K562 (cell line): ENCODE measurements around the gene TGFA. TPM values are rescaled to one million over a fixed set of nuclear protein-coding genes. Genes with fewer than 3 reads are reported as not detected.

Experiments
- ATAC-seq: fragments of 200-7000 bp; cut with Tn5 transposase; 3 replicates; pipeline ENCODE4 v1.9.1; 2020; ENCODE audit warnings: moderate library complexity
- BruUV-seq: library from RNA; stranded (reverse); fragments of 400-500 nt; replicated peaks from 2 replicates; lab custom pipeline; 2021; lab: Mats Ljungman, UMichigan
- CTCF ChIA-PET: fragments of 300-600 bp; formaldehyde crosslinking; extraction: SDS; loops from one replicate; lab custom pipeline; 2021; ENCODE audit warnings: low intra/inter-chr PET ratio; lab: Yijun Ruan, JAX
- POLR2A ChIA-PET: fragments of 300-600, 350-650 bp; sonication (Branson Sonifier 250); formaldehyde crosslinking; extraction: SDS; loops from one replicate; lab custom pipeline; 2021; ENCODE audit warnings: antibody characterized with exemption, inconsistent platforms; lab: Yijun Ruan, JAX
- DNase-seq, 4 experiments: peaks; one replicate each; pipeline versions ENCODE4 v3.0.0 to v3.0.0-alpha.2; 2011 to 2018; ENCODE audit warnings: low spot score in 3 of 4, mixed read lengths in 3 of 4; ENCODE audit errors: extremely low read depth in 1 of 4
- FAIRE-seq: peaks from 2 replicates; lab custom pipeline; 2011; peaks lifted over from hg19 to GRCh38; lab: Jason Lieb, UNC
- H2AFZ ChIP-seq: 2 replicates; pipeline ENCODE4 v1.6.0; 2011; ENCODE audit warnings: low read depth, low read length, control low read depth, inconsistent platforms
- H3K27ac ChIP-seq: fragments of 200-600 bp; 3 replicates; pipeline ENCODE4 v1.8.0; 2011; ENCODE audit warnings: low read depth, mild to moderate bottlenecking, control low read depth, inconsistent platforms, low read length, moderate library complexity, mixed read lengths; ENCODE audit errors: extremely low read depth
- H3K27me3 ChIP-seq, 2 experiments: fragments of 300-600 bp in 1 of 2; 2 replicates in 1 of 2; 3 replicates in 1 of 2; pipeline versions ENCODE4 v1.6.0 to v1.8.0; 2011; ENCODE audit warnings: inconsistent platforms in 2 of 2, low read length in 2 of 2, mild to moderate bottlenecking in 1 of 2, mixed read lengths in 1 of 2, moderate library complexity in 1 of 2; ENCODE audit not compliant: control insufficient read depth in 2 of 2, insufficient read depth in 2 of 2
- H3K36me3 ChIP-seq: fragments of 300-600 bp; 3 replicates; pipeline ENCODE4 v1.8.0; 2011; ENCODE audit warnings: mild to moderate bottlenecking, low read length, inconsistent platforms; ENCODE audit not compliant: control insufficient read depth, insufficient read depth
- H3K4me1 ChIP-seq, 2 experiments: fragments of 200-600 bp in 1 of 2; replicated peaks in 1 of 2; 2 replicates in 1 of 2; 3 replicates in 1 of 2; pipeline versions ENCODE4 v1.5.1 to v1.8.0; 2011; ENCODE audit warnings: inconsistent platforms in 2 of 2, low read length in 2 of 2, mild to moderate bottlenecking in 1 of 2, mixed read lengths in 1 of 2, moderate library complexity in 1 of 2; ENCODE audit not compliant: control insufficient read depth in 2 of 2, insufficient read depth in 2 of 2
- H3K4me2 ChIP-seq: 2 replicates; pipeline ENCODE4 v1.6.1; 2011; ENCODE audit warnings: low read length, control low read depth, inconsistent platforms, mixed read lengths; ENCODE audit not compliant: insufficient read depth
- H3K4me3 ChIP-seq: fragments of 200-600 bp; sonication (generic), shearing (Covaris generic); 2 replicates; pipeline ENCODE4 v1.5.1; 2016; ENCODE audit warnings: control low read depth, inconsistent platforms
- H3K79me2 ChIP-seq: fragments of 200-600 bp; 3 replicates; pipeline ENCODE4 v1.8.0; 2011; ENCODE audit warnings: low read length, inconsistent platforms; ENCODE audit not compliant: control insufficient read depth, insufficient read depth
- H3K9ac ChIP-seq, 2 experiments: 2 replicates each; pipeline versions ENCODE4 v1.6.0 to v1.6.1; 2011; ENCODE audit warnings: low read depth in 2 of 2, low read length in 2 of 2, control low read depth in 1 of 2, inconsistent platforms in 1 of 2, mild to moderate bottlenecking in 1 of 2, mixed read lengths in 1 of 2; ENCODE audit not compliant: insufficient read depth in 1 of 2
- H3K9me1 ChIP-seq: one replicate; pipeline ENCODE4 v1.6.0; 2011; ENCODE audit warnings: inconsistent platforms, mild to moderate bottlenecking, low read length, moderate library complexity; ENCODE audit not compliant: control insufficient read depth, insufficient read depth
- H3K9me3 ChIP-seq: replicated peaks from 2 replicates; pipeline ENCODE4 v1.5.1; 2011; ENCODE audit warnings: low read depth, low read length, inconsistent platforms; ENCODE audit not compliant: control insufficient read depth, insufficient read depth
- H4K20me1 ChIP-seq: replicated peaks from 2 replicates; pipeline ENCODE4 v1.6.1; 2011; ENCODE audit warnings: low read length, inconsistent platforms, mixed read lengths; ENCODE audit not compliant: control insufficient read depth, insufficient read depth
- ELF2 ChIP-seq: fragments of 250-450 bp; sonication (Bioruptor Pico); IDR thresholded peaks from 2 replicates; pipeline ENCODE4 v1.5.0; 2021; ENCODE audit warnings: mild to moderate bottlenecking
- KLF1 ChIP-seq: fragments of 450-650 bp; IDR thresholded peaks from 2 replicates; pipeline ENCODE4 v1.6.1; 2016; ENCODE audit warnings: missing genetic modification characterization, missing compliant biosample characterization
- POLR2AphosphoS5 ChIP-seq: IDR thresholded peaks from 2 replicates; pipeline ENCODE4 v1.6.1; 2011; ENCODE audit warnings: mild to moderate bottlenecking, low read depth, low read length, moderate library complexity; ENCODE audit not compliant: control insufficient read depth, insufficient read depth
- ZBTB7A ChIP-seq: IDR thresholded peaks from 2 replicates; pipeline ENCODE4 v1.6.1; 2011; ENCODE audit warnings: low read depth, mild to moderate bottlenecking, low read length, moderate library complexity, borderline replicate concordance; ENCODE audit not compliant: control insufficient read depth
- ZNF143 ChIP-seq: sonication (generic); formaldehyde crosslinking; IDR thresholded peaks from 2 replicates; pipeline ENCODE4 v1.9.0; 2022; ENCODE audit warnings: mild to moderate bottlenecking, missing genetic modification reagents
- ZNF717 ChIP-seq: fragments of 250-450 bp; sonication (Bioruptor Pico); IDR thresholded peaks from 2 replicates; pipeline ENCODE4 v1.5.0; 2021
- WGBS: fragments of 100-300 bp; shearing (Covaris generic); methylation state at CpG from one replicate; pipeline ENCODE4 v1.1.6; 2016; ENCODE audit warnings: low coverage, mixed read lengths; ENCODE audit not compliant: insufficient coverage; ENCODE audit errors: missing lambda C conversion rate; 5-methylcytosine and 5-hydroxymethylcytosine counted together
- in situ Hi-C: fragments of 300-500 bp; cut with MboI; formaldehyde crosslinking; loops from 4 replicates; pipeline ENCODE4 v1.15.0; 2018; ENCODE audit warnings: inconsistent platforms, mixed read lengths
- intact Hi-C: fragments of 100-400 bp; cut with micrococcal nuclease; formaldehyde crosslinking; loops from 2 replicates; pipeline ENCODE4 v1.14.2; 2022
- polyA plus RNA-seq, 8 experiments: library from polyadenylated mRNA; depleted of rRNA in 4 of 8; stranded (reverse) in 5 of 8; unstranded in 3 of 8; fragments of >200 nt; fragmentation: Nextera tagmentation in 2 of 8; fragmentation: Illumina TruSeq in 1 of 8; extraction: Ambion mirVana in 2 of 8; extraction: Trizol in 1 of 8; gene quantifications; 2 replicates each; pipeline versions ENCODE4 v1.2.1 to v1.2.3, GENCODE V29; 2011 to 2014; ENCODE audit warnings: inconsistent platforms in 1 of 8, missing spikeins in 1 of 8
- total RNA-seq, 7 experiments: library from RNA; depleted of rRNA in 6 of 7; stranded (reverse); fragments of >200 nt in 6 of 7; fragmentation: Illumina TruSeq in 2 of 7; extraction: Trizol in 2 of 7; gene quantifications; 2 replicates each; pipeline versions ENCODE4 v1.2.1 to v1.2.3, GENCODE V29; 2011 to 2021; ENCODE audit warnings: low replicate concordance in 1 of 7

The TGFA gene
- total and polyA plus RNA-seq, 9 of the 15 experiments (the other 6 are each of a cell fraction or from before 2014, with no cell fraction given), result not detected

- H3K9ac ChIP-seq, result no peak overlapping the region
- no peak for FAIRE-seq
Measured at GRCh38 chr2:70456585-70457495, 96.8 kb downstream of the TGFA start.

GRCh38 chr2:70454936-70455544 is 98.6 kb downstream of the TGFA start:
- H3K9ac ChIP-seq, result no peak overlapping the region
- no peaks in the 10 kb centered on the region for H3K79me2 ChIP-seq
- intact Hi-C loops, result no loop called here
- H4K20me1 ChIP-seq, result peaks cover 8% of the 10 kb centered on the region
- ChIA-PET POLR2A (interaction anchor here (0.6 kb wide), 1 partner anchor 626 kb away, joined by 3 read pairs; no protein-coding TSS in a partner anchor), CTCF (no interaction called here)
- peaks cover 19 to 62% of the 10 kb centered on the region in 2 experiments; a peak in 4 of 5 replicates for H3K27me3 ChIP-seq
- no peak overlapping the region for H3K27ac ChIP-seq
- ATAC-seq (no peak), FAIRE-seq (no peak), DNase-seq (no peak)
- no TSS peak for BruUV-seq
- H3K4me3 ChIP-seq, result no peak overlapping the region
- in situ Hi-C loops, result no loop called here
- H3K9me1 ChIP-seq, result no peaks in the 10 kb centered on the region
- no peak overlapping the region for H2AFZ ChIP-seq
- no peaks in the 10 kb centered on the region for H3K9me3 ChIP-seq
- WGBS, result 0% methylated on average over 3 of the region's 3 CpGs
- TF ChIP-seq ZBTB7A (no peak), ZNF143 (CRISPR knock-in tag) (no peak), KLF1 (tag) (no peak), ZNF717 (no peak)
- H3K4me2 ChIP-seq, result no peak overlapping the region
- H3K4me1 ChIP-seq, result no peaks in the 10 kb centered on the region
- no peaks in the 10 kb centered on the region for H3K36me3 ChIP-seq

More at GRCh38 chr2:70456585-70457495, 96.8 kb downstream of the TGFA start:
- H3K27me3 ChIP-seq, result peaks cover 11 to 59% of the 10 kb centered on the region in 2 experiments; a peak in 4 of 5 replicates
- no peaks in the 10 kb centered on the region for H3K79me2 ChIP-seq
- no peak overlapping the region for H3K4me3 ChIP-seq
- DNase-seq (no peak), ATAC-seq (no peak)
- no TSS peak for BruUV-seq
- ChIA-PET POLR2A (interaction anchor here (0.7 kb wide), 1 partner anchor 30 kb away, joined by 3 read pairs; no protein-coding TSS in a partner anchor), CTCF (no interaction called here)
- no peak overlapping the region for H3K4me2 ChIP-seq
- in situ Hi-C loops, result no loop called here
- H2AFZ ChIP-seq, result no peak overlapping the region
- no peaks in the 10 kb centered on the region for H3K9me3 ChIP-seq
- no peaks in the 10 kb centered on the region for H3K4me1 ChIP-seq
- H3K9me1 ChIP-seq, result no peaks in the 10 kb centered on the region
- H3K27ac ChIP-seq, result no peak overlapping the region
- no peaks in the 10 kb centered on the region for H3K36me3 ChIP-seq
- WGBS, result 1% methylated on average over 10 of the region's 10 CpGs
- peaks cover 11% of the 10 kb centered on the region; the same call in 1 of the 2 replicates for H4K20me1 ChIP-seq
- TF ChIP-seq POLR2AphosphoS5 (no peak), ELF2 (CRISPR knock-in tag) (no peak)
- intact Hi-C loops, result no loop called here
